SU-DHL-6 (cell line): ENCODE results near the gene CTPS2.

Source experiments
- H2AFZ ChIP-seq: fragments of 200-600 bp; sonication (generic); 2 replicates; pipeline ENCODE4 v1.6.1; 2014; ENCODE audit warnings: low read depth, mild to moderate bottlenecking, moderate library complexity, mixed read lengths, antibody characterized with exemption, low read length; ENCODE audit not compliant: severe bottlenecking
- H3F3A ChIP-seq: fragments of 200-600 bp; shearing (Covaris generic); 2 replicates; pipeline ENCODE4 v1.6.0; 2016; ENCODE audit warnings: antibody characterized with exemption, mild to moderate bottlenecking; ENCODE audit not compliant: insufficient read depth
- H3K27ac ChIP-seq: fragments of 200-600 bp; sonication (generic); 2 replicates; pipeline ENCODE4 v1.5.1; 2016; ENCODE audit warnings: low read depth, mild to moderate bottlenecking, low read length, moderate library complexity, mixed read lengths
- H3K27me3 ChIP-seq: fragments of 200-600 bp; sonication (generic), shearing (Covaris generic); 2 replicates; pipeline ENCODE4 v1.6.0; 2014; ENCODE audit warnings: mild to moderate bottlenecking, low read length
- H3K36me3 ChIP-seq: fragments of 200-600 bp; sonication (generic); 2 replicates; pipeline ENCODE4 v1.6.1; 2014; ENCODE audit warnings: mild to moderate bottlenecking, low read length, mixed read lengths
- H3K4me2 ChIP-seq: fragments of 300-600, 200-600 bp; shearing (Covaris generic), sonication (generic); 2 replicates; pipeline ENCODE4 v1.6.0; 2014; ENCODE audit warnings: low read length, low read depth, mild to moderate bottlenecking; ENCODE audit not compliant: poor library complexity, severe bottlenecking
- H3K4me3 ChIP-seq: fragments of 200-600 bp; sonication (generic); 2 replicates; pipeline ENCODE4 v1.5.1; 2014; ENCODE audit warnings: antibody characterized with exemption, low read length, mild to moderate bottlenecking, mixed read lengths; ENCODE audit not compliant: insufficient read depth, poor library complexity, severe bottlenecking
- H3K79me2 ChIP-seq: fragments of 200-600 bp; sonication (generic); 2 replicates; pipeline ENCODE4 v1.6.1; 2014; ENCODE audit warnings: mild to moderate bottlenecking, low read length, moderate library complexity; ENCODE audit not compliant: insufficient read depth
- H3K9ac ChIP-seq: fragments of 200-600 bp; sonication (generic); 2 replicates; pipeline ENCODE4 v1.7.0; 2014; ENCODE audit warnings: mild to moderate bottlenecking, low read length
- H3K9me2 ChIP-seq: fragments of 200-600 bp; sonication (generic); replicated peaks from 2 replicates; pipeline ENCODE4 v1.6.1; 2014; ENCODE audit warnings: low read length; ENCODE audit not compliant: insufficient read depth
- H3K9me3 ChIP-seq: fragments of 200-600 bp; sonication (generic); 2 replicates; pipeline ENCODE4 v1.6.1; 2014; ENCODE audit warnings: low read length, mixed read lengths; ENCODE audit not compliant: insufficient read depth
- H4K20me1 ChIP-seq: fragments of 200-600 bp; sonication (generic); 2 replicates; pipeline ENCODE4 v1.6.1; 2014; ENCODE audit warnings: low read depth, mild to moderate bottlenecking, antibody characterized with exemption, low read length, moderate library complexity, mixed read lengths
- CTCF ChIP-seq: fragments of 200-600 bp; sonication (generic); IDR thresholded peaks from one replicate; pipeline ENCODE4 v1.5.1; 2017; ENCODE audit warnings: antibody characterized with exemption, mild to moderate bottlenecking, low read length, moderate library complexity; ENCODE audit not compliant: insufficient read depth, poor library complexity, severe bottlenecking
- EZH2phosphoT487 ChIP-seq: fragments of 200-600 bp; sonication (generic), shearing (Covaris generic); conservative IDR thresholded peaks from 2 replicates; pipeline ENCODE4 v1.6.1; 2018; ENCODE audit warnings: mild to moderate bottlenecking, antibody characterized with exemption, low read length, moderate library complexity, mixed read lengths

Gene CTPS2

GRCh38 chrX:16635596-16635995 lies 76.9 kb downstream of the CTPS2 start:
- Histone ChIP-seq H3K4me2 (no peak overlapping the region), H3K79me2 (no peaks in the 10 kb centered on the region), H3K4me3 (no peak overlapping the region), H3K27ac (no peak overlapping the region), H3F3A (no peaks in the 10 kb centered on the region), H3K36me3 (no peaks in the 10 kb centered on the region), H3K27me3 (no peaks in the 10 kb centered on the region), H3K9me3 (no peaks in the 10 kb centered on the region), H3K9me2 (no peaks in the 10 kb centered on the region), H3K9ac (no peak overlapping the region), H4K20me1 (no peaks in the 10 kb centered on the region), H2AFZ (no peak overlapping the region)
- TF ChIP-seq EZH2phosphoT487 = no peak
- no peak for TF ChIP-seq CTCF

- Histone ChIP-seq H3K79me2 (no peaks in the 10 kb centered on the region), H2AFZ (no peak overlapping the region), H4K20me1 (no peaks in the 10 kb centered on the region), H3F3A (no peaks in the 10 kb centered on the region), H3K9me2 (no peaks in the 10 kb centered on the region), H3K4me2 (no peak overlapping the region), H3K4me3 (no peak overlapping the region), H3K27ac (no peak overlapping the region), H3K27me3 (no peaks in the 10 kb centered on the region), H3K36me3 (no peaks in the 10 kb centered on the region), H3K9me3 (no peaks in the 10 kb centered on the region), H3K9ac (no peak overlapping the region)
- no peak for TF ChIP-seq CTCF
- TF ChIP-seq EZH2phosphoT487 = no peak
These were observed 77.4 kb downstream of the CTPS2 start for GRCh38 chrX:16635040-16635439.

- Histone ChIP-seq H3K9ac (no peak overlapping the region), H3K27ac (no peak overlapping the region), H3K4me3 (no peak overlapping the region), H3F3A (no peaks in the 10 kb centered on the region), H2AFZ (no peak overlapping the region), H3K9me2 (no peaks in the 10 kb centered on the region), H3K36me3 (no peaks in the 10 kb centered on the region), H3K27me3 (no peaks in the 10 kb centered on the region), H4K20me1 (no peaks in the 10 kb centered on the region), H3K9me3 (no peaks in the 10 kb centered on the region), H3K4me2 (no peak overlapping the region), H3K79me2 (no peaks in the 10 kb centered on the region)
- no peak for TF ChIP-seq EZH2phosphoT487
- TF ChIP-seq CTCF = no peak
These were observed 78.7 kb downstream of the CTPS2 start for GRCh38 chrX:16633754-16634153.
